ENCODE measurements around the gene PNPLA1. TPM values are rescaled to one million over a fixed set of nuclear protein-coding genes. Genes with fewer than 3 reads are reported as not detected.

Gene PNPLA1
- total RNA-seq, 1 experiment from 2014 or later: 0.10 TPM

DNA sequence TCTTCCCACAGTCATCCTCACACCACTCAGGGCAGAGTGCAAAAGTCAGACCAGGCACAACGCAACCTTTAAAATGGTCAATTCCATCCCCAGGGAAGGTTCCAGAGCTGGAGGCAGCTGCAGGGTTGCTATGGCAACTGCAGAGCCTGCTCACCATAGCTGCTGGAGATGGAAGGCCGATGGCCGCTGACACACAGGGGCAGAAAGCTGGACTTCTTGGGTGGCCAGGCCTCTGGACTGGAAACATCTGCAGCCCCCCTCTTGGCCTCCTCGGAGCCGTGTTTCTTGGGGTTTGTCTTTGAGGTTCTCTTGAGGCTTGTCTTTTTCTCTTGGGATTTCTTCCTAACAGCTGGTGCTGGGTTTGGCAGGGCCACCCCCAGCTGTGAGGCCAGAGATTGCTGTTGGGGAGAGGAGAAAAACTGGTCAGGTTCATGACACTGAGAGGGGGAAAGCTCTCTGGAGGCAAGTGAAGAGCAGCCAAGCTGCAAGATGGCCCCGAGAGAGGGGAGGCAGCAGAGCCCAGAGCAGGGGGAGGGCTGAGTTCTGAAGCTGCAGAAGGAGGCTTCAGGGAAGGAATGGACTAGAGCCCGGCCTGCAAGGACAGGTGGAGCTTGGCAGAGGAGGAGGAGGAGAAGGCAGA, 56.6 kb downstream of the PNPLA1 start:
- Histone ChIP-seq H3K27me3 (ENCODE audit: insufficient read depth, low read length) (no peaks in the 10 kb centered on the region), H3K36me3 (ENCODE audit: control insufficient read depth in 1 of 2, insufficient read depth in 2 of 2, low read length in 2 of 2) (no peaks in the 10 kb centered on the region), H3K4me2 (ENCODE audit: low read length) (no peak overlapping the region), H3K9ac (ENCODE audit: low read length) (no peak overlapping the region), H3K79me2 (ENCODE audit: insufficient read depth, low read length) (no peaks in the 10 kb centered on the region), H3K4me1 (ENCODE audit: control insufficient read depth in 1 of 2, insufficient read depth in 2 of 2, low read length in 2 of 2) (no peaks in the 10 kb centered on the region), H2AFZ (ENCODE audit: low read depth, low read length, poor library complexity, severe bottlenecking) (no peak overlapping the region), H4K20me1 (ENCODE audit: insufficient read depth) (no peaks in the 10 kb centered on the region), H3K9me2 (ENCODE audit: insufficient read depth) (no peaks in the 10 kb centered on the region), H3K4me3 (replicated peaks in 1 of 2; ENCODE audit: low read depth in 1 of 2, low read length in 2 of 2) (no peak overlapping the region), H3K9me3 (ENCODE audit: control insufficient read depth in 1 of 2, insufficient read depth in 1 of 2, low read depth in 1 of 2, low read length in 2 of 2) (no peaks in the 10 kb centered on the region), H3K27ac (ENCODE audit: low read depth, low read length) (no peak overlapping the region)
- no TSS peak for BruUV-seq (replicated peaks)
- RAD21 ChIA-PET (ENCODE audit: low non-redundant PET in 1 of 2, low total read pairs in 2 of 2, uncharacterized antibody in 2 of 2, unreplicated experiment in 2 of 2): no interaction called here
- intact Hi-C loops (cut with micrococcal nuclease): no loop called here
- POLR2A ChIA-PET: no interaction called here
- DNase-seq (ENCODE audit: low read depth, low spot score): no peak
- CTCF ChIA-PET: interaction anchor here (0.9 kb wide), 1 partner anchor 25 kb away, joined by 4 read pairs; no protein-coding TSS in a partner anchor
- no peak for ATAC-seq
- TF ChIP-seq FOSL1 (IDR thresholded peaks at IDR 0.05; ENCODE audit: low read depth) (no peak), EZH2 (IDR thresholded peaks at IDR 0.05) (no peak), CEBPB (IDR thresholded peaks at IDR 0.05; ENCODE audit: low read depth) (no peak), ELF1 (IDR thresholded peaks at IDR 0.05; ENCODE audit: borderline replicate concordance, low read depth) (no peak), ZBTB33 (IDR thresholded peaks at IDR 0.05; ENCODE audit: extremely low read depth, insufficient replicate concordance, low read length) (no peak), JUND (IDR thresholded peaks at IDR 0.05) (no peak), CBX3 (IDR thresholded peaks at IDR 0.05; ENCODE audit: low read depth) (no peak), RAD21 (IDR thresholded peaks at IDR 0.05; ENCODE audit: low read depth) (no peak), POLR2A (IDR thresholded peaks at IDR 0.05; ENCODE audit: borderline replicate concordance, extremely low read depth, insufficient read depth, insufficient read length) (no peak), ZNF274 (IDR thresholded peaks at IDR 0.05; ENCODE audit: low read depth, low read length) (no peak), ZFX (IDR thresholded peaks at IDR 0.05) (no peak), REST (IDR thresholded peaks at IDR 0.05; ENCODE audit: low read depth) (no peak), SIN3A (IDR thresholded peaks at IDR 0.05; ENCODE audit: low read depth) (no peak), EGR1 (IDR thresholded peaks at IDR 0.05; ENCODE audit: low read depth) (no peak)

Data from HCT116 (cell line).